Measurements from ENCODE around the gene ISL2.

DNA sequence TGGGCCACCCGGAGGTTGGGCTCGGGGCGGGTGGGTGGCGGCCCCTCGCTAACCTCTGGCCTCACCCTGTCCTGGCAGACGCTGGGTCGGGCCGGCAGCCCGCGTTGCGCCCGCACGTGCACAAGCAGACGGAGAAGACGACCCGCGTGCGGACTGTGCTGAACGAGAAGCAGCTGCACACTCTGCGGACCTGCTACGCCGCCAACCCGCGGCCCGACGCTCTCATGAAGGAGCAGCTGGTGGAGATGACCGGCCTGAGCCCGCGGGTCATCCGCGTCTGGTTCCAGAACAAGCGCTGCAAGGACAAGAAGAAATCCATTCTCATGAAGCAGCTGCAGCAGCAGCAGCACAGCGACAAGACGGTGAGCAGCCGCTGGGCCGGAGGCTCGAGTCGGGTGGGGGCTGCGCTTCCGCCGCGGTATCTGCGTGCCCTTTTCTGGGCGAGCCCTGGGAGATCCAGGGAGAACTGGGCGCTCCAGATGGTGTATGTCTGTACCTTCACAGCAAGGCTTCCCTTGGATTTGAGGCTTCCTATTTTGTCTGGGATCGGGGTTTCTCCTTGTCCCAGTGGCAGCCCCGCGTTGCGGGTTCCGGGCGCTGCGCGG lies 3.7 kb downstream of the ISL2 start:
- TF ChIP-seq, protein P1, sequence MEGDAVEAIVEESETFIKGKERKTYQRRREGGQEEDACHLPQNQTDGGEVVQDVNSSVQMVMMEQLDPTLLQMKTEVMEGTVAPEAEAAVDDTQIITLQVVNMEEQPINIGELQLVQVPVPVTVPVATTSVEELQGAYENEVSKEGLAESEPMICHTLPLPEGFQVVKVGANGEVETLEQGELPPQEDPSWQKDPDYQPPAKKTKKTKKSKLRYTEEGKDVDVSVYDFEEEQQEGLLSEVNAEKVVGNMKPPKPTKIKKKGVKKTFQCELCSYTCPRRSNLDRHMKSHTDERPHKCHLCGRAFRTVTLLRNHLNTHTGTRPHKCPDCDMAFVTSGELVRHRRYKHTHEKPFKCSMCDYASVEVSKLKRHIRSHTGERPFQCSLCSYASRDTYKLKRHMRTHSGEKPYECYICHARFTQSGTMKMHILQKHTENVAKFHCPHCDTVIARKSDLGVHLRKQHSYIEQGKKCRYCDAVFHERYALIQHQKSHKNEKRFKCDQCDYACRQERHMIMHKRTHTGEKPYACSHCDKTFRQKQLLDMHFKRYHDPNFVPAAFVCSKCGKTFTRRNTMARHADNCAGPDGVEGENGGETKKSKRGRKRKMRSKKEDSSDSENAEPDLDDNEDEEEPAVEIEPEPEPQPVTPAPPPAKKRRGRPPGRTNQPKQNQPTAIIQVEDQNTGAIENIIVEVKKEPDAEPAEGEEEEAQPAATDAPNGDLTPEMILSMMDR (IDR thresholded peaks at IDR 0.05): no peak
- TF ChIP-seq POLR2A (IDR thresholded peaks at IDR 0.05): no peak

All from prostate gland (tissue), 2 donors.